Placental epithelial cell (primary cell): ENCODE results near the gene USP17L30. TPM values are rescaled to one million over a fixed set of nuclear protein-coding genes. Genes with fewer than 3 reads are reported as not detected.

ENCODE experiments used
- small RNA-seq: library from RNA; depleted of rRNA; stranded (forward); fragments of <200 nt; gene quantifications from one replicate; pipeline ENCODE3, GENCODE V24; 2012
- total RNA-seq: library from RNA; depleted of rRNA; stranded (reverse); fragments of >200 nt; gene quantifications from 2 replicates; pipeline ENCODE4 v1.2.3, GENCODE V29; 2012

Gene USP17L30
- not detected in 2 replicates for total RNA-seq

DNA sequence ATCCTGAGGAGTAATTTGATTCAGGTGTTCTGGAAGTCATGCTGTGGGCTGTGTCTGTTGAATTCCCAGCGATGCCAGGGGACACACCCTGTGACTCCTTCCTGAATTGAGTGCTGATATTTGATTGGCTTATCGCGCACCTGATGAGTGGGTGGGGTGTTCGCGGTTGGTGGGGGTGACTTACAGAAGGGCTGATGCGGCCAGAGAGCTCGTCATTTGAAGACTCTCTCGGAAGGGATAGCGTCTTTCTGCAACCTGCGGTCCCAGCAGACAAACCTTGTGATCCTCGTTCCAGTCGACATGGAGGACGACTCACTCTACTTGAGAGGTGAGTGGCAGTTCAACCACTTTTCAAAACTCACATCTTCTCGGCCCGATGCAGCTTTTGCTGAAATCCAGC lies at the start of gene USP17L30:
Gene USP17L30 (plus strand): TSS at position 301 of the 400 bp plus-strand sequence. CDS start 0 bp downstream, at position 301.

DNA sequence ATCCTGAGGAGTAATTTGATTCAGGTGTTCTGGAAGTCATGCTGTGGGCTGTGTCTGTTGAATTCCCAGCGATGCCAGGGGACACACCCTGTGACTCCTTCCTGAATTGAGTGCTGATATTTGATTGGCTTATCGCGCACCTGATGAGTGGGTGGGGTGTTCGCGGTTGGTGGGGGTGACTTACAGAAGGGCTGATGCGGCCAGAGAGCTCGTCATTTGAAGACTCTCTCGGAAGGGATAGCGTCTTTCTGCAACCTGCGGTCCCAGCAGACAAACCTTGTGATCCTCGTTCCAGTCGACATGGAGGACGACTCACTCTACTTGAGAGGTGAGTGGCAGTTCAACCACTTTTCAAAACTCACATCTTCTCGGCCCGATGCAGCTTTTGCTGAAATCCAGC lies 38.1 kb upstream of the USP17L30 start, which contains the start of gene USP17L24:
Gene USP17L24 (plus strand): TSS at position 301 of the 400 bp plus-strand sequence. CDS start 0 bp downstream, at position 301.

GRCh38 chr4:9329611-9330010 lies 33.3 kb upstream of the USP17L30 start, which contains the start of gene USP17L25:
TSS of gene USP17L25 (plus strand) at chr4:9329911. CDS start at chr4:9329911, 0 bp downstream.

DNA sequence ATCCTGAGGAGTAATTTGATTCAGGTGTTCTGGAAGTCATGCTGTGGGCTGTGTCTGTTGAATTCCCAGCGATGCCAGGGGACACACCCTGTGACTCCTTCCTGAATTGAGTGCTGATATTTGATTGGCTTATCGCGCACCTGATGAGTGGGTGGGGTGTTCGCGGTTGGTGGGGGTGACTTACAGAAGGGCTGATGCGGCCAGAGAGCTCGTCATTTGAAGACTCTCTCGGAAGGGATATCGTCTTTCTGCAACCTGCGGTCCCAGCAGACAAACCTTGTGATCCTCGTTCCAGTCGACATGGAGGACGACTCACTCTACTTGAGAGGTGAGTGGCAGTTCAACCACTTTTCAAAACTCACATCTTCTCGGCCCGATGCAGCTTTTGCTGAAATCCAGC lies 28.6 kb upstream of the USP17L30 start, which contains the start of gene USP17L26:
Gene USP17L26 (plus strand): TSS at position 301 of the 400 bp plus-strand sequence. CDS start 0 bp downstream, at position 301.

GRCh38 chr4:9339103-9339502 lies 23.8 kb upstream of the USP17L30 start, which contains the start of gene USP17L5:
TSS of gene USP17L5 (plus strand) at chr4:9339403. CDS start at chr4:9339403, 0 bp downstream.

DNA sequence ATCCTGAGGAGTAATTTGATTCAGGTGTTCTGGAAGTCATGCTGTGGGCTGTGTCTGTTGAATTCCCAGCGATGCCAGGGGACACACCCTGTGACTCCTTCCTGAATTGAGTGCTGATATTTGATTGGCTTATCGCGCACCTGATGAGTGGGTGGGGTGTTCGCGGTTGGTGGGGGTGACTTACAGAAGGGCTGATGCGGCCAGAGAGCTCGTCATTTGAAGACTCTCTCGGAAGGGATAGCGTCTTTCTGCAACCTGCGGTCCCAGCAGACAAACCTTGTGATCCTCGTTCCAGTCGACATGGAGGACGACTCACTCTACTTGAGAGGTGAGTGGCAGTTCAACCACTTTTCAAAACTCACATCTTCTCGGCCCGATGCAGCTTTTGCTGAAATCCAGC lies 19.1 kb upstream of the USP17L30 start, which contains the start of gene USP17L27:
Gene USP17L27 (plus strand): TSS at position 301 of the 400 bp plus-strand sequence. CDS start 0 bp downstream, at position 301.

GRCh38 chr4:9348593-9348992 lies 14.3 kb upstream of the USP17L30 start, which contains the start of gene USP17L28:
TSS of gene USP17L28 (plus strand) at chr4:9348893. CDS start at chr4:9348893, 0 bp downstream.

DNA sequence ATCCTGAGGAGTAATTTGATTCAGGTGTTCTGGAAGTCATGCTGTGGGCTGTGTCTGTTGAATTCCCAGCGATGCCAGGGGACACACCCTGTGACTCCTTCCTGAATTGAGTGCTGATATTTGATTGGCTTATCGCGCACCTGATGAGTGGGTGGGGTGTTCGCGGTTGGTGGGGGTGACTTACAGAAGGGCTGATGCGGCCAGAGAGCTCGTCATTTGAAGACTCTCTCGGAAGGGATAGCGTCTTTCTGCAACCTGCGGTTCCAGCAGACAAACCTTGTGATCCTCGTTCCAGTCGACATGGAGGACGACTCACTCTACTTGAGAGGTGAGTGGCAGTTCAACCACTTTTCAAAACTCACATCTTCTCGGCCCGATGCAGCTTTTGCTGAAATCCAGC lies 9.6 kb upstream of the USP17L30 start, which contains the start of gene USP17L29:
Gene USP17L29 (plus strand): TSS at position 301 of the 400 bp plus-strand sequence. CDS start 0 bp downstream, at position 301.

Small RNAs within 50 kb of the gene (small RNA-seq; reads per million reads assigned to genes)
- gene RNA5SP153 = not detected

Other genes starting within 250 kb of the USP17L30 start
- not detected in 2 replicates for gene FAM90A26, start 192.7 kb upstream of the USP17L30 start, total RNA-seq
- not detected in 2 replicates for gene USP17L10, start 152.5 kb upstream of the USP17L30 start, total RNA-seq
- gene USP17L11, start 147.7 kb upstream of the USP17L30 start, total RNA-seq = not detected in 2 replicates
- not detected in 2 replicates for gene USP17L12, start 143.0 kb upstream of the USP17L30 start, total RNA-seq
- gene USP17L13, start 138.2 kb upstream of the USP17L30 start, total RNA-seq = not detected in 2 replicates
- gene USP17L15, start 128.7 kb upstream of the USP17L30 start, total RNA-seq = not detected in 2 replicates
- not detected in 2 replicates for gene USP17L17, start 119.2 kb upstream of the USP17L30 start, total RNA-seq
- not detected in 2 replicates for gene USP17L18, start 114.5 kb upstream of the USP17L30 start, total RNA-seq
- gene USP17L19, start 109.8 kb upstream of the USP17L30 start, total RNA-seq = not detected in 2 replicates
- not detected in 2 replicates for gene USP17L20, start 105.0 kb upstream of the USP17L30 start, total RNA-seq
- gene USP17L21, start 100.3 kb upstream of the USP17L30 start, total RNA-seq = not detected in 2 replicates
- gene USP17L22, start 95.5 kb upstream of the USP17L30 start, total RNA-seq = not detected in 2 replicates
- gene USP17L24, start 38.0 kb upstream of the USP17L30 start, total RNA-seq = not detected in 2 replicates
- not detected in 2 replicates for gene USP17L25, start 33.2 kb upstream of the USP17L30 start, total RNA-seq
- gene USP17L26, start 28.5 kb upstream of the USP17L30 start, total RNA-seq = not detected in 2 replicates
- not detected in 2 replicates for gene USP17L5, start 23.7 kb upstream of the USP17L30 start, total RNA-seq
- not detected in 2 replicates for gene USP17L27, start 19.0 kb upstream of the USP17L30 start, total RNA-seq
- not detected in 2 replicates for gene USP17L28, start 14.2 kb upstream of the USP17L30 start, total RNA-seq
- gene USP17L29, start 9.5 kb upstream of the USP17L30 start, total RNA-seq = not detected in 2 replicates
- not detected in 2 replicates for gene DEFB131A, start 81.3 kb downstream of the USP17L30 start, total RNA-seq